Medulla oblongata (tissue), 1 donor: ENCODE measurements around the gene PSME3IP1.
"Not testable (repeated sequence)": the region's sequence is repeated elsewhere in the genome, so short reads cannot be mapped to it uniquely, and the experiment has no call there.

ENCODE experiments used
- DNase-seq: peaks from one replicate; pipeline ENCODE4 v3.0.0-alpha.2; 2015; ENCODE audit errors: extremely low spot score

PSME3IP1 gene, protein sequence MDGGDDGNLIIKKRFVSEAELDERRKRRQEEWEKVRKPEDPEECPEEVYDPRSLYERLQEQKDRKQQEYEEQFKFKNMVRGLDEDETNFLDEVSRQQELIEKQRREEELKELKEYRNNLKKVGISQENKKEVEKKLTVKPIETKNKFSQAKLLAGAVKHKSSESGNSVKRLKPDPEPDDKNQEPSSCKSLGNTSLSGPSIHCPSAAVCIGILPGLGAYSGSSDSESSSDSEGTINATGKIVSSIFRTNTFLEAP

DNA sequence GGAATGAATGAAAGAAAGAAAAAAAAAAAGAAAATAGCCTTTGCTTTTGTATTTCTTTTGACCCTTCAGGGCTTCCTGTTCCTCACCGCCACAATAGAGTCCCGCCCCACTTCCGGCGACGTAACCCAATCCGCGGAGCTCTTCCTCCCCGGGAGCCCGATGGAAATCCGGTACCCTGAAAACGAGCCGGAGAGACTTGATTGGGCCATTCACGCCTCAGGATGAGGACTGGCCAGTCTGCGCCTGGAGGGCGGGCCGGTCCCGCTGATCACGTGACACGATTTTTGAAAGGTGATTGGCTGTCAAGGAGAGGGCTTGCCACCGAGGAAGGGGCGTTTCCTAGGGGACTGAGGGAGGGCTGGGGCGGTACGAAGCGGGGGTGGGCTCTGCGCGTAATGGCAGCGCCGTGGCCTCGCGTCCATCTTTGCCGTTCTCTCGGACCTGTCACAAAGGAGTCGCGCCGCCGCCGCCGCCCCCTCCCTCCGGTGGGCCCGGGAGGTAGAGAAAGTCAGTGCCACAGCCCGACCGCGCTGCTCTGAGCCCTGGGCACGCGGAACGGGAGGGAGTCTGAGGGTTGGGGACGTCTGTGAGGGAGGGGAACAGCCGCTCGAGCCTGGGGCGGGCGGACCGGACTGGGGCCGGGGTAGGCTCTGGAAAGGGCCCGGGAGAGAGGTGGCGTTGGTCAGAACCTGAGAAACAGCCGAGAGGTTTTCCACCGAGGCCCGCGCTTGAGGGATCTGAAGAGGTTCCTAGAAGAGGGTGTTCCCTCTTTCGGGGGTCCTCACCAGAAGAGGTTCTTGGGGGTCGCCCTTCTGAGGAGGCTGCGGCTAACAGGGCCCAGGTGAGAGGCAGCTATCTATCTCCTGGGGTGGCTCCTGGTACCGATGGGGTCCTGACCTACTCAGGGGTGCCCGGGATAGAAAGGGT lies at the start of gene PSME3IP1, which contains the start of gene RSPRY1:
TSS of gene PSME3IP1 (minus strand) at position 95 of the 927 bp plus-strand sequence. CDS start 12,185 bp downstream, outside the sequence.
TSS of gene RSPRY1 (plus strand) at position 385 of the 927 bp plus-strand sequence. CDS start 18,330 bp downstream, outside the sequence.
- DNase-seq: peak; percentile 100

DNA sequence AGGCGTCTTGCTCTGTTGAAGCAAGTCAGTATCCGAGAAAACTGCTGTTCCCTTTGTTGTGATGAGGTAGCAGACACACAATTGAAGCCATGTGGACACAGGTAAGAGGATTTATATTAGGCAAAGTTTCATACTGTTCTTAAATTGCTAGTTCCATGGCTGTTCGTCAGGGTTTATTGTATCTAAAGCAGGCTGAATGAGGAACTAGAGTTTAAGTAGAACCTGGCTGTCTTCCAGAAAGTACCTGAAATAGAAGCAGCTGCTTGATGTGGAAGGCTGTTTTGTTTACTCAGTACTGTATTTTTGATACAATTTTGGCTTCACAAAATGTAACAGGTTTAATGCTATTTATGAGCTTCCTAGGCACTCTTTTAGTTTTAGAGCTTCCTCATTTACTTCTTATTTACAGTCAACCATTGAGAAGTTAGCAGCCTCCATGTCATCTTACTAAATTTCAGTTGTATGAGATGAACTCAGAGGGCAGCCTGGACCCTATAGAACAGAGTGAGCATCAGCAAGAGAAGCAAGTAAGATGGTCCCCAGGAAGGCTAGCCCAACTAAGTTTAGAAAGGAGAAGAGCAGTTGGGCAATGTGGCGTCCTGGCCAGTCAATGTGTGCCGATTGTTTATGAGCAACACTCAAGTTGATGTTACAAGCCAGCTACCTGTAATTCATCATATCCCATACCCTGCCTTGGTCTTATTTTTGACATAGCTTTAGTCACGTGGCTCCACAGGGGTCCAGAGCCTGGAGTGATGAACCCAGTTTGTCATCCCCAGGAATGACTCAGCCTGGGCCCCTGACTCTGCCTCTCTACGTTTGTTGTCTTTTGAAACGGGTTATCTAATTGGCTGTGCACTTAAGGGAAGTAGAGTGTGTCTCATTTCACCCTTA lies 49.5 kb upstream of the PSME3IP1 start:
- peak; percentile 23 for DNase-seq

DNA sequence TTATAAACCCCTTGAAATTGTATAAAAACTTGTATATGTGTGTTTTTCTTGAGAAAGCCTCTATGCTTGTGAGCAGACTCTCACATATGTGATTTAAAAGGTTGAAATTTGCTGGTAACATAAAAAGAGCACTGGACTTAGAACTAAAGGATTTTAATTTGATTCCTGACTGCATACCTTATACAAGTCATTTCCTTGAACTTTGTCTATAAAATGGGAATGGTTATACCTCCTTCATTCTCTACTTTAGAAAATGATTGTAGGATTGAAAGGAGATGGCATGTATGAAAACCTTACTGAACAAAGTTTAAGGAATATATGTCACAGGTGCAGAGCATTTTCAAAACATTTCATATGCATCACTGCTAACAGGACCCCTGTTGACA lies 48.9 kb upstream of the PSME3IP1 start:
- DNase-seq: no peak

- DNase-seq: no peak
These were observed 48.3 kb upstream of the PSME3IP1 start for GRCh38 chr16:57233944-57234706.

DNA sequence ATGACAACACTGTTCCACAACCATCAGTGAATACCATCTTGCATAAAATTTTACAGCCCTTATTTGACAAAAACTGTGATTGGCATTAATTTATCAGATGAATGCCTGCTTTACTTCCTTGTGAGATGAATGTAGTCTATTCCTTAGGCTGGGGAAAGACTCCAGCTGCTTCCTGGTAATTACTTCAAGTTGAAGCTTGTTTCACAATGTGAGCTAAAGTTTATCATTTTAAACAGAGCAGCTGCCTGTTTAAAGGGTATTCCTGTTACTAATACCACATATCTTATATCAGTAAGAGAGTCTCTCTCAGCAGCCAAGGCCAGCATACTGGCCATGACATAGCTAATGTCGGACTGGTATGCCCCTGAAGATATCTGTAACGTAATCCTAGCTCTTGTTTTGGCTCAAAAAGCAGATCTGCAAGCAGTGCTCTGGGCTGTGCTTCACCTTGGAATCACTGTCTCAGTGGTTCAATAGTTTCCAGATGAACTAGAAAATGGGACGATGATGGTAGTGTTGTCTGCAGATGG lies 46.0 kb upstream of the PSME3IP1 start:
- no peak for DNase-seq

DNA sequence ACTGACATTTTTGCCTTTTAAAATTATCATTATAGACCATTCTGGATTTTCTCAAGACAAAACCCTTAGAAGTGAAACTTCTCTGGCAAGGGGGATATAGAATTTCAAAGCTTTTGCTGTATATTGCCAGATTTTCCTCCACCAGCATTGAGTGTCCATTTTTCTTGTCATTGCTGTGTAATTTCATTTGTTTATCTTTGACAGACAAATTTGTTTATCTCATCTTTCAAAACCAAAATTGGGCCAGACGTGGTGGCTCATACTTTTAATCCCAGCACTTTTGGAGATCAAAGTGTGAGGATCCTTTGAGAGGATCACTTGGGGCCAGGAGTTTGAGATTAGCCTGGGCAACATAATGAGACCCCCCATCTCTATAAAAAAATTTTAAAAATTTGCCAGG lies 43.2 kb upstream of the PSME3IP1 start:
- no peak for DNase-seq

DNA sequence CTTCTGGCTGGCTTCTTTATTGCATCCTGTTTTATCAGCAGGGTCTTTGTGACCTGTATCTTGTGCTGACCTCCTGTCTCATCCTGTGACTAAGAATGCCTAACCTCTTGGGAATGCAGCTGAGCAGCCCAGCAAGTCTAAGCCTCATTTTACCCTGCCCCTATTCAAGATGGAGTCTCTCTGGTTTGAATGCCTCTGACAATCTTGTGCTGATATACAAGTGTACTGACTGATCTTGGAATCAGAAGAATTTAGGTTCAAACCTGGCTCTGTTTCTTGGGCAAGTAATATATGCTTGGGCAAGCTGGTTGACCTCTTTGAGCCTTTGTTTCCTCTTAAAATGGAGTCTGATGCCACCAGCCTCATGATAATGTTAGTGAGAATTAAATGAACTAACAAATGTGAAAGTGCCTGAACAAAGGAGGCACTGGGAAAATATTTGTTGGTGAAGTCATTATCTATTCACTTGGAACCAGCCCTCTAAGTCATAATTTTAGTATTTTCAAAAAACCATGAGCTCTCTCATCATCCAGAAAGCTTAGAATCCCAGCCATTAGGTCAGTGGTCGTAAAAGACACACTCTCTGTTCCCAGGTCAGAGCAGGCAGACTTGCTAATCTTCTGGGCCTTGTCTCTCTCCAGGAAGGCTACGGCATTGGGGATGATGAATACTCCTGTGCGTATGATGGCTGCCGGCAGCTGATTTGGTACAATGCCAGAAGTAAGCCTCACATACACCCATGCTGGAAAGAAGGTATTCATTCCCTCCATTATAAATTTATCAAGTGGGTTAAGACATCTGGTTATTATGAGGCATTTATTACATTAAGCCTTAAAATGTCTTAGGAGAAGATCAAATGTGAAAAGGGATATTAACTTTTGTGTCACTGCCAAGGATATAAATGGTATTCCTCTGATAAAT lies 41.1 kb upstream of the PSME3IP1 start:
- no peak for DNase-seq

DNA sequence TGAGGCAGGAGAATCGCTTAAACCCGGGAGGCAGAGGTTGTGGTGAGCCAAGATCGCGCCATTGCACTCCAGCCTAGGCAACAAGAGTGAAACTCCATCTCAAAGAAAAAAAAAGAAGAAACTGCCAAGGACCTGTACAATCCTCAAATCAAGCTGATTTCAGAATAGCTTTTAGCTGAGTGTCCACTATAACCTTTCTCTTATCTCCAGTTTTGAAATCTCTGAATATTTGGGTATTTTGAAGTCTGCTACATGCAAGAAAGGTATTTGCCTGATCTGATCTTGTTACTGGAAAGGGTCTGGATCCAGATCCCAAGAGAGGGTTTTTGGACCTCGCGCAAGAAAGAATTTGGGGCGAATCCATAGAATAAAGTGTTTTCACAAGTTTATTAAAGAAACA lies 40.1 kb upstream of the PSME3IP1 start:
- DNase-seq: no peak

- DNase-seq: no peak
These were observed 39.0 kb upstream of the PSME3IP1 start for GRCh38 chr16:57224651-57225335.

- DNase-seq: no peak
These were observed 37.2 kb upstream of the PSME3IP1 start for GRCh38 chr16:57223057-57223456.

- no peak for DNase-seq
These were observed 31.1 kb upstream of the PSME3IP1 start for GRCh38 chr16:57216968-57217367.

GRCh38 chr16:57213462-57213861 lies 27.6 kb upstream of the PSME3IP1 start:
- DNase-seq: no peak

DNA sequence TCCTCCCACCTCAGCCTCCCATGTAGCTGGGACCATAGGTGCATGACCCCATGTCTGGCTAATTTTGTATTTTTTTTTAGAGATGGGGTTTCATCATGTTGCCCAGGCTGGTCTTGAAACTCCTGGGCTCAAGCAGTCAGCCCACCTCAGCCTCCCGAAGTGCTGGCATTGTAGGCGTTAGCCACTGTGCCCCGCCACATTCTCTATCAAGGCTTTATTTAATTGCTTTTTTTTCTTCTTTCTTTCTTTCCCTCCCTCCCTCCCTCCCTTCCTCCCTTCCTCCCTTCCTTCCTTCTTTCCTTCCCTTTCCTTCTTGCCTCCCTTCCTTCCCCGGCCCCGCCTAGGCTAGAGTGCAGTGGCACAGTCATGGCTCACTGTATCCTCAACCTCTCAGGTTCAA lies 23.9 kb upstream of the PSME3IP1 start:
- DNase-seq: no peak

DNA sequence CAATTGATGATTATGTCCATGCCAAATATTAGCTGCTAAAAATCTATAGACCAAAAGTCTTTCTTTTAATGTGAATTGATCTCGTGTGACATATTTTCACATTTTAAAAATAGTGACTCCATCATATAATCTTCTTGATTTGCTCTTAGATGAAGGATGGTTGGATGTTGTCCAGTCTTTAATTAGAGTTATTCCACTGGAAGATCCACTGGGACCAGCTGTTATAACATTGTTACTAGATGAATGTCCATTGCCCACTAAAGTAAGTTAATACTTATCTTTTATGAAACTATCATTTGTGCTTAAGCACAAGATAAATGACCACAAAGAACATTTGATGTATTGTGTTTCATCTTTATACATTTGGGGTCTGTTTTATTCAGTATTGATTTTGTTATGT lies 23.1 kb upstream of the PSME3IP1 start:
- DNase-seq: no peak

GRCh38 chr16:57204675-57205074 lies 18.8 kb upstream of the PSME3IP1 start:
- DNase-seq: no peak

DNA sequence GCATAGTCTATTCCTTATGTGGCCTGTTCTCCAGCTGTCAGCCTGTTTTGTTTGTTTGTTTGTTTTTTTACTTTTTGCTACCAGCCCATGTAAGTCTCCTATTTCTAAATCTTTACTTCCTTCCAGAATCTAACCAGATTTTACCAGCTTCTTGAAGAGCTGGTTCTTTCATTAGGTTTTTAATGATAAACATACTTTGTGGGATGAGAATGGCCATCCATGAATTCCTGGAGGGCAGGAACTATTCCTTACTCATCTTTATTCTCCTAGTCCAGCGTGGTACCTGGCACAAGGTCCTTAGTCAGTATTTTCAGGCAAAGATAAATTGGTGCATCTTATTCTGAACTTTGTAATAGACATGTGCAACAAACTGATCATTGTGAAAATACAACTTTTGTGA lies 17.6 kb upstream of the PSME3IP1 start:
- no peak for DNase-seq

- DNase-seq: no peak
These were observed 16.5 kb upstream of the PSME3IP1 start for GRCh38 chr16:57202095-57202886.

GRCh38 chr16:57200926-57201325 lies 15.1 kb upstream of the PSME3IP1 start:
- not testable (repeated sequence) for DNase-seq
